ENCODE results near the gene CISD3.

The CISD3 gene

DNA sequence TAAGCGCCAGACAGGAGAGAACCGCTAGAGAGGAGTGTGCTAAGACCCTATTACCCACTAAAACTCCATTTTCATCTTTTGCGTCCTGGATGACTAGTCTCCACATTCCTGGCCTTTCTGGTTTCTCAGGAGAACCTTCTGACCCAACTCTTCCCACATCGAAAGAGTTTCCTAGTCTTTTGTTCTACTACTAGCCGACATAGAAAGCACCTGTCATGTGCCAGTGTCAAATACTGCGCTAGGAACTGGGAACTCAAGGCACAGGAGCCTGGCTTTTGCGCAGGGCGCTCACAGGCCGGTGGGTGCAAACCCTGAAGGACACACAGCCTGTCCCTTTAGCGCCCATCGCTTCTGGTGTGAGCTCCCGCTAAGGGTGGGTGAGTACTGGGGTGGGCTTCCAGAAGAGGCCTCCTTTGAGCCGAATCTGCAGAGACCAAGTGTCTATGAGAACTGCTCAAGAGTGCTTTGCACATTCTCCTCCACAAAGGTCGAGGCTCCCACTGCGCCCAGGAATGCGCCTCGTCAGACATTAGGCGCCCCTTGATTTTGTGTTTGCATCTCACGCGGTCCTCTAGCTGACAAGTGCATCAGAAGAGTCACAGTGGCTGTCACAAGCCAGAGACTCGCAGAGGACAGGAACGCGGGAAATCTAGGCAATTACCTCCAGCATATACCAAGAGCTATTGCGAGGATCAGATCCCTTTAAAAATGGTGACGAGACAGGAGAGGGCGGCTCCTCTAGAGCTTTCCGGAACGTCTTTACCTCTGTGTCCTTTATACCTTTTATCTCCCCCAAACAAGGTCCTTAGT, 20.4 kb downstream of the CISD3 start:
- Histone ChIP-seq H3K36me3 (ENCODE audit: insufficient read depth, low read length) (peaks cover 16% of the 10 kb centered on the region), H2AFZ (ENCODE audit: low read length) (no peak overlapping the region), H3K9me3 (ENCODE audit: low read length) (no peaks in the 10 kb centered on the region), H3K9ac (ENCODE audit: low read length) (peak overlapping the region; percentile 46; the same call in 1 of the 2 replicates), H3K4me2 (ENCODE audit: low read length) (peak overlapping the region; percentile 87), H3K4me1 (ENCODE audit: insufficient read depth, low read length, severe bottlenecking) (peaks cover 53% of the 10 kb centered on the region), H3K27me3 (ENCODE audit: insufficient read depth, low read length) (peaks cover 5% of the 10 kb centered on the region; the same call in 1 of the 2 replicates), H3K79me2 (ENCODE audit: insufficient read depth, low read length) (peaks cover 10% of the 10 kb centered on the region), H3K9me2 (ENCODE audit: low read depth, low read length) (no peaks in the 10 kb centered on the region), H3K27ac (ENCODE audit: low read depth, low read length, poor library complexity, severe bottlenecking) (no peak overlapping the region), H4K20me1 (ENCODE audit: insufficient read depth, low read length) (no peaks in the 10 kb centered on the region), H3K4me3 (ENCODE audit: low read depth, low read length, poor library complexity, severe bottlenecking) (peak overlapping the region; percentile 91), H3F3A (ENCODE audit: insufficient read depth, low read length) (0 out of 2 replicates have a peak, but pooled peaks cover 4% of the 10 kb centered on the region)
- TF ChIP-seq EZH2 (IDR thresholded peaks at IDR 0.05; ENCODE audit: borderline replicate concordance, low read length), result no peak
- no peak for TF ChIP-seq CTCF (IDR thresholded peaks at IDR 0.05; ENCODE audit: low read length)

DNA sequence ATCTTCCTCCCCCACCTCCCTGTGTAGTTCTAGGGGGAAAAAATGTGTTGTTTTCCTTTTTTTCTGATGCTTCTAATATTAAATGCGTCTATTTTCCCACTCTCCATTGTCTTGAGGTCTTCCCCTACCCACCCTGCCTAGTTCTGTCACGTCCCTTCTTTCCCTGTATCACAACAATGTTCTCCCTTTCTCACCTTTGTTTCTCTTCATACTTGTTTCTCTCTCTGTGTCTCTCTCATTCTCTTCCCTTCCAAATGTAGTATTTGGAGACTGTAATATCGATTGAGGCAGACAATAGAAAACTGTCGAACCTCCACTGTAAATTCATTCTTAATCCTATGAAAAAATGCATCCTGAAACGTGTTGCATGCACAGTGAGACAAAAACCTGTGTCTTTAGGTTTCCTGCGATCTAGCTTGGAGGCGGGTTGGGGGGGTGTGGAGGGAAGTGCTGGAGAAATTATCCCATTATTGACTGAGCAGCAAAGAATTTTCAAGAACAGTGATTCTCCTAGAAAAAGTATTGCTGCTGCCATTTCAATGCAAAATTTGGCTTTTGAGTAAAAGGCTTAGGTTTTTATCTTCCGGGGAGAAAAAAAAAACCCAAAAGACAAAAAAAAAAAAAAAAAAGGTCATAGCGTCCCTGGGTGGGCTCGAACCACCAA, 21.1 kb downstream of the CISD3 start:
- H3K4me1 ChIP-seq (ENCODE audit: insufficient read depth, low read length, severe bottlenecking), result peaks cover 46% of the 10 kb centered on the region
- H3K27ac ChIP-seq (ENCODE audit: low read depth, low read length, poor library complexity, severe bottlenecking), result no peak overlapping the region

DNA sequence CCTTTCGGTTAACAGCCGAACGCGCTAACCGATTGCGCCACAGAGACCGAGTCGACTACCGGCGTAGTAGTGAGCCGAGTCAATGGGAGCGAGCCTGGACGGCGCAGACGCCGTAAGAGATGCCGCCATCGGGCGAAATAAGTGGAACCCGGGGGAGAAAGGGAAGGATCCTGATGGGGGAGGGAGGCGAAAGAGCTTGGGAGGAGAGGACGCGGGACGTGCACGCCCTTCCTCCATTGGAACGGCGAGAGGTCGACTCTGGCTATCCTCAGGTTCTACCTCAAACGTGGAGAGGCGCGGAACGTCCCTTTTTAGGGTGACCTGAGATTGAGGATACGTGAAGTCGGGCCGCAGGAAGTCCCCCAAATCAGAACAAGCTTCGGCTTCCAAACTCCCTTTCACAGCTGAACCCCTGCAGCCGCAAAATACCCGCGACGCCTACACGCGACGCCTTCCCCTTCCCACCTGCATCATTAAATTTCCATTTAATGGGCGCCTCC, 21.7 kb downstream of the CISD3 start:
- Histone ChIP-seq H3K4me3 (ENCODE audit: low read depth, low read length, poor library complexity, severe bottlenecking) (peak overlapping the region; percentile 91), H4K20me1 (ENCODE audit: insufficient read depth, low read length) (no peaks in the 10 kb centered on the region), H3K27ac (ENCODE audit: low read depth, low read length, poor library complexity, severe bottlenecking) (peak overlapping the region; percentile 68), H3K4me2 (ENCODE audit: low read length) (peak overlapping the region; percentile 87), H3K36me3 (ENCODE audit: insufficient read depth, low read length) (peaks cover 29% of the 10 kb centered on the region), H3K9ac (ENCODE audit: low read length) (peak overlapping the region; percentile 90), H3K79me2 (ENCODE audit: insufficient read depth, low read length) (peaks cover 10% of the 10 kb centered on the region), H3K9me2 (ENCODE audit: low read depth, low read length) (no peaks in the 10 kb centered on the region), H2AFZ (ENCODE audit: low read length) (peak overlapping the region; percentile 77), H3K4me1 (ENCODE audit: insufficient read depth, low read length, severe bottlenecking) (peaks cover 40% of the 10 kb centered on the region), H3K27me3 (ENCODE audit: insufficient read depth, low read length) (peaks cover 5% of the 10 kb centered on the region; the same call in 1 of the 2 replicates), H3F3A (ENCODE audit: insufficient read depth, low read length) (0 out of 2 replicates have a peak, but pooled peaks cover 4% of the 10 kb centered on the region), H3K9me3 (ENCODE audit: low read length) (no peaks in the 10 kb centered on the region)
- no peak for TF ChIP-seq CTCF (IDR thresholded peaks at IDR 0.05; ENCODE audit: low read length)
- TF ChIP-seq EZH2 (IDR thresholded peaks at IDR 0.05; ENCODE audit: borderline replicate concordance, low read length), result no peak

More for the DNA sequence above, 21.1 kb downstream of the CISD3 start:
- peak overlapping the region; percentile 46 for H3K9ac ChIP-seq (ENCODE audit: low read length)
- H3F3A ChIP-seq (ENCODE audit: insufficient read depth, low read length), result 0 out of 2 replicates have a peak, but pooled peaks cover 4% of the 10 kb centered on the region
- H2AFZ ChIP-seq (ENCODE audit: low read length), result no peak overlapping the region
- H3K4me2 ChIP-seq (ENCODE audit: low read length), result peak overlapping the region; percentile 87
- H3K27me3 ChIP-seq (ENCODE audit: insufficient read depth, low read length), result peaks cover 5% of the 10 kb centered on the region; the same call in 1 of the 2 replicates
- H3K36me3 ChIP-seq (ENCODE audit: insufficient read depth, low read length), result peaks cover 24% of the 10 kb centered on the region
- no peak for TF ChIP-seq EZH2 (IDR thresholded peaks at IDR 0.05; ENCODE audit: borderline replicate concordance, low read length)
- H3K9me3 ChIP-seq (ENCODE audit: low read length), result no peaks in the 10 kb centered on the region
- peaks cover 10% of the 10 kb centered on the region for H3K79me2 ChIP-seq (ENCODE audit: insufficient read depth, low read length)
- H3K9me2 ChIP-seq (ENCODE audit: low read depth, low read length), result no peaks in the 10 kb centered on the region
- no peaks in the 10 kb centered on the region for H4K20me1 ChIP-seq (ENCODE audit: insufficient read depth, low read length)
- peak overlapping the region; percentile 91 for H3K4me3 ChIP-seq (ENCODE audit: low read depth, low read length, poor library complexity, severe bottlenecking)

Data from OCI-LY1 (cell line).